Tibial nerve (tissue), 4 donors: ENCODE data around the gene HDAC3. TPM values are rescaled to one million over a fixed set of nuclear protein-coding genes. Genes with fewer than 3 reads are reported as not detected.
A peak's percentile ranks its signal among the peaks of the same experiment; 100 is the strongest.

ENCODE experiments used
- DNase-seq, 2 donors: peaks; one replicate each; pipeline ENCODE4 v3.0.0-alpha.2; 2019; ENCODE audit warnings: low spot score in 2 of 2
- H3K27ac ChIP-seq, 4 donors: fragments of 200-600 bp; sonication (generic) in 3 of 4; one replicate each; pipeline ENCODE4 v1.5.1; 2017 to 2019; ENCODE audit warnings: mild to moderate bottlenecking in 1 of 4
- H3K27me3 ChIP-seq, 2 donors: fragments of 200-600 bp; sonication (generic) in 1 of 2; one replicate each; pipeline versions ENCODE4 v1.5.1 to v1.6.0; 2017 to 2019
- H3K36me3 ChIP-seq, 3 donors: fragments of 200-600 bp; sonication (generic); one replicate each; pipeline ENCODE4 v1.5.1; 2018 to 2019
- H3K4me1 ChIP-seq, 4 donors: fragments of 200-600 bp; sonication (generic) in 3 of 4; one replicate each; pipeline ENCODE4 v1.5.1; 2017 to 2019
- H3K4me3 ChIP-seq, 4 donors: fragments of 200-600 bp; sonication (generic) in 3 of 4; one replicate each; pipeline ENCODE4 v1.5.1; 2017 to 2019; ENCODE audit warnings: mild to moderate bottlenecking in 1 of 4, moderate library complexity in 1 of 4
- H3K9me3 ChIP-seq, 4 donors: fragments of 200-600 bp; sonication (generic) in 3 of 4; one replicate each; pipeline ENCODE4 v1.5.1; 2017 to 2019
- EP300 ChIP-seq, 2 donors: sonication (generic); formaldehyde crosslinking; IDR thresholded peaks; one replicate each; pipeline ENCODE4 v1.6.1; 2017; ENCODE audit warnings: antibody characterized with exemption in 2 of 2, mild to moderate bottlenecking in 1 of 2
- POLR2A ChIP-seq, 2 donors: fragments of 450-650 bp; IDR thresholded peaks; one replicate each; pipeline ENCODE4 v1.6.1; 2017; ENCODE audit warnings: antibody characterized with exemption in 2 of 2, mild to moderate bottlenecking in 2 of 2, moderate library complexity in 2 of 2
- WGBS, 2 donors: methylation state at CpG; one replicate each; pipeline ENCODE4 v1.1.5; 2018; 5-methylcytosine and 5-hydroxymethylcytosine counted together
- total RNA-seq, 4 donors: library from RNA; depleted of rRNA; stranded (reverse); fragments of >200 nt; gene quantifications; one replicate each; pipeline ENCODE4 v1.1.0, GENCODE V29; 2016
- TF ChIP-seq, protein P1 (sequence below), 5 experiments: fragments of 200-600 bp in 3 of 5; fragments of 450-650 bp in 2 of 5; sonication (generic) in 3 of 5; IDR thresholded peaks; one replicate each; pipeline ENCODE4 v1.5.1; 2016 to 2019; ENCODE audit warnings: antibody characterized with exemption in 5 of 5, mild to moderate bottlenecking in 3 of 5, moderate library complexity in 2 of 5

Gene HDAC3
- total RNA-seq, 4 donors from 2014 or later: 33.0 to 38.3 (median 36.5) TPM

DNA sequence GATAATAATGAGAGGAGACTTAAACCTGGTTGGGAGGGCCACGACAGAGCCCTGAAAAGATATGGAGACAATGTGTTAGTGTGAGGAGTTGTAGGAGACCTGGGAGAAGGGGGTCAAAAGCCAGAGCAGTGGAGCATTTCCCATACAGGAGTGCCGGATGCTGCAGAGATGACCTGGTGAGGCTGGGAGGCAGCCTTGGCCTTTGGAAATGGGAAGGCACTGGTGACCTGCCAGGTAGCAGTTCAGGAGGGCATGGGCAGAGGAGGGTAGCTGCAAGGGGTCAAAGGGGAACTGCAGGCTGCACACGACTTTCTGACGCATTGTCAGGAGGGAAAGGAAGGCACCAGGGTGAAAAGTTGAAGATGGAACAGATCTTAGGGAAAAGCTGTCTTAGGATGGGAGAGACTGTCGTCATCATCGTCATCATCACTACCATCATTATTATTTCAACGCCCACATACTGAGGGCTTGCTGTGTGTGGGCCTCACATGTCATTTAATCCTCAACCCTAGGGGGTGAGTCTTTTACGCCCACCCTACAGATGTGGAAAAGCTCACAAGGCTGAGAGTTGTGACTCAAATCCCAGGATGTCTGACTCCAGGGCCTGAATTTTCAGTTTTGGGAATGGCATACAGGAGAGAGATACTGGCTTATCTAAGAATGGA is 32.1 kb upstream of the HDAC3 start:
- peaks cover 0 to 5% (median 0%) of the 10 kb centered on the region in 4 donors for H3K4me1 ChIP-seq
- H3K9me3 ChIP-seq: no peaks in the 10 kb centered on the region
- H3K4me3 ChIP-seq: no peak overlapping the region
- no peak for DNase-seq
- WGBS, 2 donors: 49 to 58% methylated on average over 8 of the region's 8 CpGs
- peaks cover 0 to 20% (median 0%) of the 10 kb centered on the region in 3 donors for H3K36me3 ChIP-seq
- no peaks in the 10 kb centered on the region for H3K27me3 ChIP-seq
- TF ChIP-seq POLR2A (IDR thresholded peaks at IDR 0.05) (no peak), EP300 (IDR thresholded peaks at IDR 0.05) (no peak)
- TF ChIP-seq, protein P1, sequence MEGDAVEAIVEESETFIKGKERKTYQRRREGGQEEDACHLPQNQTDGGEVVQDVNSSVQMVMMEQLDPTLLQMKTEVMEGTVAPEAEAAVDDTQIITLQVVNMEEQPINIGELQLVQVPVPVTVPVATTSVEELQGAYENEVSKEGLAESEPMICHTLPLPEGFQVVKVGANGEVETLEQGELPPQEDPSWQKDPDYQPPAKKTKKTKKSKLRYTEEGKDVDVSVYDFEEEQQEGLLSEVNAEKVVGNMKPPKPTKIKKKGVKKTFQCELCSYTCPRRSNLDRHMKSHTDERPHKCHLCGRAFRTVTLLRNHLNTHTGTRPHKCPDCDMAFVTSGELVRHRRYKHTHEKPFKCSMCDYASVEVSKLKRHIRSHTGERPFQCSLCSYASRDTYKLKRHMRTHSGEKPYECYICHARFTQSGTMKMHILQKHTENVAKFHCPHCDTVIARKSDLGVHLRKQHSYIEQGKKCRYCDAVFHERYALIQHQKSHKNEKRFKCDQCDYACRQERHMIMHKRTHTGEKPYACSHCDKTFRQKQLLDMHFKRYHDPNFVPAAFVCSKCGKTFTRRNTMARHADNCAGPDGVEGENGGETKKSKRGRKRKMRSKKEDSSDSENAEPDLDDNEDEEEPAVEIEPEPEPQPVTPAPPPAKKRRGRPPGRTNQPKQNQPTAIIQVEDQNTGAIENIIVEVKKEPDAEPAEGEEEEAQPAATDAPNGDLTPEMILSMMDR (IDR thresholded peaks at IDR 0.05): no peak
- no peak overlapping the region for H3K27ac ChIP-seq

DNA sequence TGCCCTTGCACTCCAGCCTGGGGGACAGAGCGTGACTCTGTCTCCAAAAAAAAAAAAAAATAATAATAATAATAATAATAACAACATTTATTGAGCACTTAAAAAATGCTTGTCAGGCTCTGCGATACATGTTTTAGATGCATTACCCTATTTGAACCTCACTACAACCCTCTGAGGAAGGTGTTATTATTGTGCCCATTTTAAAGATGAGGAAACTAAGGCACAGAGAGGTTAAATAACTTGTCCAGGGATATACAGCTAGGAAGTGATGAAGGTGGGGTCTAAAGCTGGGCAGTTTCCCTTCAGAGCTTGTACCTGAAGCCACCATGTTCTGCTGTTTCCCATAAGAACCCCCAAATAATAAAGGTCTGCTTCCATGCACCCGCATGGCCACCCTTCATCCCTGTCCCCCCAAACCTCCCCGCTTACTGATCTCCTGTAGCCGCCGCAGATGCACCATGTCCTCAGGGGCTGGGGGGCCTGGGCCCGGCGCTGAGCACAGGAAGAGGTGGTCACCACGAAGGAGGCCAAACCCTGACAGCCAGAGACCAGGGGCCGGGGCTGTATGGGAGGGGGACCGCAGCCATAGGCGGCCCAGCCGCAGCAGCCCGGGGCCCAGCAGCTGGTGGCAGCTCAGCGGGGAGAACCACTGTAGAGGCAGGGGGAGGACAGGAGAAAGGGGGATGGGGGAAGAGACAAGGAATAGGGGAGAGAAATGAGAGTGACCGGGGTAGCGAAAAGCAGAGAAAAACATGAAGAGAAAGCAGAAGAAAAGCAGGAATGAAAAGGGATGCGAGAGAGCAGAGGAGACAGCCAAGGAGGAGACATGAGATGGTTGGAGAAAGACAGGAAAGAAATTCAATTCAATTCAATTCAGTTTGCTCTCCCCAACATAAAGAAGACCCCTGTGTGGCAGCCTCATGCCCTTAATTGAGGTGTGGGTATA is 29.6 kb upstream of the HDAC3 start:
- H3K27ac ChIP-seq: no peak overlapping the region
- WGBS, 2 donors: 86 to 87% methylated on average over 18 of the region's 18 CpGs
- TF ChIP-seq POLR2A (IDR thresholded peaks at IDR 0.05): no peak
- TF ChIP-seq, protein P1 (IDR thresholded peaks at IDR 0.05): no peak
- no peak for TF ChIP-seq EP300 (IDR thresholded peaks at IDR 0.05)
- no peaks in the 10 kb centered on the region for H3K9me3 ChIP-seq
- H3K4me1 ChIP-seq: no peaks in the 10 kb centered on the region
- DNase-seq: no peak
- H3K4me3 ChIP-seq: no peak overlapping the region
- H3K27me3 ChIP-seq: no peaks in the 10 kb centered on the region
- peaks cover 0 to 27% (median 0%) of the 10 kb centered on the region in 3 donors for H3K36me3 ChIP-seq

DNA sequence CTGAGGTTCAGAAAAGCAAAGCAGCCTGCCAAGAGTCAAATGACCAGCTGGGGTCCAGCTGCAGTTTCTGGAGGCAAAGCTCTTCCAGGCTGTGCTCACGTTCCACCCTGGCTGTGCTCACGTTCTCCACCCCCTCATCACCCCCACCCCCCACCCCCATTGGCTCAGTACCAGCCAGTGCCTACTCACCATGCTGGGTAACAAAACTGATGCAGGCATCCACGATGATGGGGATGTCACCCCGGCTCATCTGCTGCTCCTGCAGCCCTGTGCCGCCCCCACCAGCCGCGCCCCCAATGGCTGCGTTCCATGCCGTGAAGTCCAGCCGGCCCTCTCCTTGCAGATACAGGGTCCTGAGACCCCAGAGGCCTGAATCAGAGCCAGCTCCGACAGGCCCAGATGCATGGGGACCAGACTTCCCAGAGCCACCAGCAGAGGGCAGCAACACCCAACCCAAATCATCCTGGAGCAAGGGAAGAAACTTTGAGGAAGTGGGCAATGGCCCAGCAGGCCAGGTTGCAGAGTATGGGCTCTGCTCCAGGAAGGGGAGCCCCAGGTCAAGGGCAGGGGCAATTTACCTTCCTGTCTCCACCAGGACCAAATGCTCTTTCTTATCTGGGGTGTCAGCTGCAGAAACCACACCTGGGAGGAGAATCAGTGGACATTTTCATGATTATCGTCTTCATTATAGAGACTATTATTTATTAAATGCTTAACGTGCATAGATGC is 28.2 kb upstream of the HDAC3 start:
- peaks cover 0 to 29% (median 0%) of the 10 kb centered on the region in 3 donors for H3K36me3 ChIP-seq
- H3K4me1 ChIP-seq: no peaks in the 10 kb centered on the region
- no peak overlapping the region for H3K4me3 ChIP-seq
- H3K27me3 ChIP-seq: no peaks in the 10 kb centered on the region
- no peaks in the 10 kb centered on the region for H3K9me3 ChIP-seq
- WGBS, 2 donors: 34 to 40% methylated on average over 6 to 12 of the region's 13 CpGs
- H3K27ac ChIP-seq: no peak overlapping the region
- peak; percentile 49 to 82 for DNase-seq
- TF ChIP-seq POLR2A (IDR thresholded peaks at IDR 0.05): no peak
- TF ChIP-seq, protein P1 (IDR thresholded peaks at IDR 0.05): peak; percentile 79 to 91 (median 84)
- no peak for TF ChIP-seq EP300 (IDR thresholded peaks at IDR 0.05)

DNA sequence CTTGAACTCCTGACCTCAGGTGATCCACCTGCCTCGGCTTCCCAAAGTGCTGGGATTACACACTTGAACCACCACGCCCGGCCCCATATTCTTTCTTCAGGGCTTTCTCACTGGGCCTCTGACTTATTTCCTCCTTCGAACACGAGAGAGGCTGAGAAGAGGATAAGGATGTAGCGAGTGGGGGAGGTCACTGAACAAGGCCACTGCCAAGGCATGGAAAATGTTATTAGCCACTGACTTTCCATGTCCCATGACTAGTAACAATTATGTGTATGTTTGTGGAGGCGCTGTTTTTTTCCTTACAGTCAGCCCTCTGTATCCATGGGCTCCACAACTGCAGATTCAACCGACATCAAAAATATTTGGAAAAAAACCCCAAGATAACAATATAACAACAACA is 26.9 kb upstream of the HDAC3 start:
- Histone ChIP-seq H3K4me3 (no peak overlapping the region), H3K9me3 (no peaks in the 10 kb centered on the region), H3K27me3 (no peaks in the 10 kb centered on the region), H3K36me3 (peaks cover 0 to 30% (median 0%) of the 10 kb centered on the region in 3 donors), H3K4me1 (no peaks in the 10 kb centered on the region), H3K27ac (no peak overlapping the region)
- DNase-seq: no peak
- TF ChIP-seq, protein P1 (IDR thresholded peaks at IDR 0.05): no peak
- TF ChIP-seq EP300 (IDR thresholded peaks at IDR 0.05): no peak
- WGBS, 2 donors: 84 to 92% methylated on average over 8 of the region's 8 CpGs
